Ammon's horn (tissue), 1 donor: ENCODE data around the gene MIA2.
"Not testable (repeated sequence)": the region's sequence is repeated elsewhere in the genome, so short reads cannot be mapped to it uniquely, and the experiment has no call there.

Experiments used
- DNase-seq: peaks from one replicate; pipeline ENCODE4 v3.0.0-alpha.2; 2016; ENCODE audit warnings: low spot score

MIA2 gene

GRCh38 chr14:39231751-39232553, 1.8 kb upstream of the MIA2 start:
- DNase-seq: peak; percentile 36

- no peak for DNase-seq
Measured at GRCh38 chr14:39232554-39233415, 930 bp upstream of the MIA2 start.

GRCh38 chr14:39234986-39235385, 1.3 kb downstream of the MIA2 start:
- not testable (repeated sequence) for DNase-seq

- not testable (repeated sequence) for DNase-seq
Measured at GRCh38 chr14:39235466-39235865, 1.8 kb downstream of the MIA2 start.

GRCh38 chr14:39240769-39241168, 7.1 kb downstream of the MIA2 start:
- no peak for DNase-seq

GRCh38 chr14:39241637-39242036, 7.9 kb downstream of the MIA2 start:
- DNase-seq: no peak

- DNase-seq: no peak
Measured at GRCh38 chr14:39243831-39244230, 10.1 kb downstream of the MIA2 start.

- DNase-seq: no peak
Measured at GRCh38 chr14:39246618-39247017, 12.9 kb downstream of the MIA2 start.

GRCh38 chr14:39247256-39247655, 13.5 kb downstream of the MIA2 start:
- DNase-seq: no peak

GRCh38 chr14:39251547-39251946, 17.8 kb downstream of the MIA2 start:
- no peak for DNase-seq

- not testable (repeated sequence) for DNase-seq
Measured at GRCh38 chr14:39257388-39257787, 23.7 kb downstream of the MIA2 start.

- DNase-seq: no peak
Measured at GRCh38 chr14:39258782-39259545, 25.2 kb downstream of the MIA2 start.

GRCh38 chr14:39260161-39260560, 26.4 kb downstream of the MIA2 start:
- DNase-seq: not testable (repeated sequence)

GRCh38 chr14:39262214-39262613, 28.5 kb downstream of the MIA2 start:
- not testable (repeated sequence) for DNase-seq

GRCh38 chr14:39264057-39264456, 30.3 kb downstream of the MIA2 start:
- DNase-seq: no peak

GRCh38 chr14:39264558-39264957, 30.8 kb downstream of the MIA2 start:
- no peak for DNase-seq

- peak; percentile 15 for DNase-seq
Measured at GRCh38 chr14:39265033-39265432, 31.3 kb downstream of the MIA2 start.

GRCh38 chr14:39265806-39266524, 32.2 kb downstream of the MIA2 start:
- no peak for DNase-seq

- peak; percentile 42 for DNase-seq
Measured at GRCh38 chr14:39266525-39266870, 32.8 kb downstream of the MIA2 start.

- peak; percentile 86 for DNase-seq
Measured at GRCh38 chr14:39266871-39267607, 33.3 kb downstream of the MIA2 start.

GRCh38 chr14:39267608-39268005, 33.9 kb downstream of the MIA2 start:
- DNase-seq: peak; percentile 27
